ENCODE measurements around the gene TMEM9.

Gene TMEM9

GRCh38 chr1:201153474-201154388 is 543 bp downstream of the TMEM9 start:
- DNase-seq (ENCODE audit: low read depth, low spot score), result no peak
- H3K4me3 ChIP-seq (ENCODE audit: low read length), result peak overlapping the region; percentile 79

DNA sequence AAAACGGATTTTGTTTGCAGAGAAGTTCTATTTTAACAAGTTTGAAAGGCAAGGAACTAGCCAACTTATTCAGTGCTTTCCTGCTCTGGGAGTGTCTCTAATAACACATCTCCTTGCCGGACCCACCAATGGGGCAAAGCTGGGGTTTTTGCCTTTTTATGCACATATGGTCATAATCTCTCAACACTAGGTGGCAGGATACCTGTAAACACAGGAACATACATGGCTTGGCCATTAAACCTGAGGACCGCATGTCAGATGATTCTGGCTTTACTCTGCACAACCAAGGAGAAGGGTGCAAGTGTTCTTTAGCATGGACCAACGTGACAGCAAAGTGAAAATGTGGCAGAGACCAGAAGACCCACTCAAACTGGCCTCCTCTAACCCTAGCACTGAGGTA is 4.9 kb downstream of the TMEM9 start:
- H3K4me3 ChIP-seq (ENCODE audit: low read length), result no peak overlapping the region
- peak; percentile 19 for DNase-seq (ENCODE audit: low read depth, low spot score)

- H3K4me3 ChIP-seq (ENCODE audit: low read length), result no peak overlapping the region
- no peak for DNase-seq (ENCODE audit: low read depth, low spot score)
These were observed 6.8 kb downstream of the TMEM9 start for GRCh38 chr1:201147396-201148015.

- DNase-seq (ENCODE audit: low read depth, low spot score), result no peak
- H3K4me3 ChIP-seq (ENCODE audit: low read length), result no peak overlapping the region
These were observed 7.5 kb downstream of the TMEM9 start for GRCh38 chr1:201146626-201147390.

DNA sequence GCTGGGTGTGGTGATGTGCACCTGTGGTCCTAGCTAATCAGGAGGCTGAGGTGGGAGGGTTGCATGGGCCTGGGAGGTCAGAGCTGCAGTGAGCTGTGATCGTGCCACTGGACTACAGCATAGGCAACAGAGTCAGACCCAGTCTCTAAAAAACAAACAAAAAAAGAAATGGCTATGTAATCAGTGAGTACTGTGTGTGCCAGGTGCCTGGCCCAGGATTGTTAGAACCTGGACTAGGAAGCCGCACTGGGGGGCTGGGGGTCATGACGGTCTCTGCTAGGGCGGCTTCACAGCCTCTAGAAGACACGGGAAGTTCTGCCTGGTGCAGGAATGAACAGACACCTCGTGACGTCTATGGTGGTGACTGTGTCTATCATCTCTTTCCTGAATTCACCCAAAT is 8.5 kb downstream of the TMEM9 start:
- no peak overlapping the region for H3K4me3 ChIP-seq (ENCODE audit: low read length)

GRCh38 chr1:201145132-201145531 is 9.1 kb downstream of the TMEM9 start:
- no peak for DNase-seq (ENCODE audit: low read depth, low spot score)
- no peak overlapping the region for H3K4me3 ChIP-seq (ENCODE audit: low read length)

More for the DNA sequence above, 8.5 kb downstream of the TMEM9 start:
- no peak for DNase-seq (ENCODE audit: low read depth, low spot score)

DNA sequence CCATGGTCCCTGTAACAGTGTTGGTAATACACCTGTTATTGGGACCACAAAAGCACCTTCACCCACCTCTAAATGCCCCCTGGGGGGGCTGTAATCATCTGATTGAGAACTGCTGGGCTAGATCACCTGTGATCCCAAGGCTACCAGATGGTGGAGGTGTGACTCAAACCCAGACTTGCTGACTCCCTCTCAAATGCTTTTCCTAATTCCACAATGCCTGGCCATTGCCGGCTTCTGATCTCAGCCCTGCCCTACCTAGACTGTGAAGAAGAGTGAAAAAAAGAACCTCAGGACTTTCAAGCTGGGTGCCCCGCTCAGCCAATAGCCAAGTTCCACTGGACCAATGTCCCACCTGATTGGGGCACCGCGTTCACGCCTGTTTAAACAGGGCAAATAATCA is 9.6 kb downstream of the TMEM9 start:
- no peak for DNase-seq (ENCODE audit: low read depth, low spot score)
- H3K4me3 ChIP-seq (ENCODE audit: low read length), result no peak overlapping the region

DNA sequence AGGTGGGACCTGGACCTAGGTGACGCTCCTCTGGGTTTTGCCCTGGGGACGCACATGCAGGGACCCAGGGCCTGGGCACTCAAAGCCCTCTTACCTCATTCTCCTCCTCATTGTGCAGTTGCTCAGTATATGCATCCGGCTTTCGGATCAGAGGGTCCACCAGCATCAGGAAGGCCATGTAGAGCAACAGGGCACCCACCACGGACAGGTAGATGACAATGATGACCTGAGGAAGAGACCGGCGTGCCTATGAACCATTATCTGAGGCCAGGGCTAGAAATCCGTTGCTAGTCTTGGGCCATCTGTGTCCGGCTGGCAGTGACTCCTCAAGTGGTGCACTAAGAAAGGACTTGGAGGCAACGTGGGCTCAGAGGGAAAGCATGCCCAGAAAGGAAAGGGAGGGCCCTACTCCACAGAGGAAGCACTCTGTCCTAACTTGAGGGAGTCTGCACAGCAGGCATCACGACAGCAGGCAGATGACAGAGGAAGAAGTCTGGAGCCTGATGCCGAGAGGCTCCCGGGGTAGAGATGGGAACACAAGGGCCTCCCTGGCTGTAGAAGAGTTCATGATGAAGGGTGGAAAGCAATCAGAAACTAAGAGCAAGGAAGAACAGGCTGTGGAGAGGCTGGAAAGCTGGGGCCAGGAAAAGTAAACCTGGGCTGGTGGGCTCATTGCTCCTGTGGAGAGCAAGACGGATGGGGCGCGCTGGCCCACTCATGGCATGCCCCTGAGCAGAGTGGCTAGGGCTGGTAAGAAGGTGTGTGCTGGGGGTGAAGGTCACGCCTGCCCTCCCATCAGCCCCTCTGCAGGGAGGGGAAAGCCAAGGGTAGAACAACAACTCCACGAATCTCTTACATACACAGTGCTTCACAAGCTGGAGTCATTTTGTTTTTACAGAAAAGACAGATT is 10.3 kb downstream of the TMEM9 start:
- DNase-seq (ENCODE audit: low read depth, low spot score), result no peak
- H3K4me3 ChIP-seq (ENCODE audit: low read length), result no peak overlapping the region

GRCh38 chr1:201142849-201143725 is 11.2 kb downstream of the TMEM9 start:
- H3K4me3 ChIP-seq (ENCODE audit: low read length), result no peak overlapping the region
- DNase-seq (ENCODE audit: low read depth, low spot score), result no peak

DNA sequence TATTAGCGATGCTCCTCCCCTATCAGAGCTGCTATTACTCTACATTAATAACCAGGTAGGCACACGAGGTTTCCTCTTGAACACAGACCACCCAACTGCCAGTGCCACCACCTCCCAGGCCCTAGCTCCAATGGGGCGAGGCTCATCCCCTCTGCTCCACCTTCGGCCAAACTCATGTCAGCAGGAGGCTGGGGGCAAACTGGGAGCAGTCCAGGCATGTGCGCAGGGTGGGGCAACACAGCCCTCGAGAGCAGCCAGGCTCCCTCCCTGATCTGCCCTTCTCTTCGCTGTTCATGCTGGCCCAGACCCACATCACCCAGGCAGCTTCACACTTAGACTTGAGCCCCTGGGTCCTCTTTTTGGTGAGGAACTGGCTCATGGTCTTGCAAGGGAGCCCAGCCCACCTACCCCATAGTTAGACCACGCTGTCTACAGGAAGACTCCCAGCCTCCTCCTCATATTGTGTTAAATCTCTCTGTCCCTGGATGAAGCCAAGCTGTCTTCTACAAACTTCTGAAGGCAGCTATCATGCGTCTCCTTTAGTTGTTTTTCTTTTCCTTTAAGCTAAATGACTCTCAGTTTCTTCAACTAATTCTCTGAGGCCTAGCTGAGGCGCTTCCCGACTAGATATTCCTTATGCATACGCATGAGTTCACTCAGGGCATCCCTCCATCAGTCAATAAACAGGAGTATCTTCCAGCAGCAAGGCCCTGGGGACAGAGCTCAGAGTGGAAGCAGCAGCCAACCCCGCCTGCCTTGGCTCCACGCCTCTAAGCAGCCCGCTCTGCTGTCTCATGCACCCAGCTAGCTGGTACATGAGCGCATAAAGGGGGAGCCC is 12.0 kb downstream of the TMEM9 start:
- H3K4me3 ChIP-seq (ENCODE audit: low read length), result no peak overlapping the region
- no peak for DNase-seq (ENCODE audit: low read depth, low spot score)

- no peak for DNase-seq (ENCODE audit: low read depth, low spot score)
- H3K4me3 ChIP-seq (ENCODE audit: low read length), result no peak overlapping the region
These were observed 12.9 kb downstream of the TMEM9 start for GRCh38 chr1:201141418-201141817.

GRCh38 chr1:201140941-201141260 is 13.4 kb downstream of the TMEM9 start:
- DNase-seq (ENCODE audit: low read depth, low spot score), result no peak
- no peak overlapping the region for H3K4me3 ChIP-seq (ENCODE audit: low read length)

- no peak for DNase-seq (ENCODE audit: low read depth, low spot score)
- H3K4me3 ChIP-seq (ENCODE audit: low read length), result no peak overlapping the region
These were observed 13.9 kb downstream of the TMEM9 start for GRCh38 chr1:201140235-201140940.

GRCh38 chr1:201139756-201140155 is 14.5 kb downstream of the TMEM9 start:
- no peak for DNase-seq (ENCODE audit: low read depth, low spot score)

GRCh38 chr1:201139306-201139705 is 15.0 kb downstream of the TMEM9 start:
- DNase-seq (ENCODE audit: low read depth, low spot score), result no peak
- no peak overlapping the region for H3K4me3 ChIP-seq (ENCODE audit: low read length)

More at GRCh38 chr1:201139756-201140155, 14.5 kb downstream of the TMEM9 start:
- H3K4me3 ChIP-seq (ENCODE audit: low read length), result no peak overlapping the region

GRCh38 chr1:201138311-201138840 is 15.9 kb downstream of the TMEM9 start:
- no peak overlapping the region for H3K4me3 ChIP-seq (ENCODE audit: low read length)
- no peak for DNase-seq (ENCODE audit: low read depth, low spot score)
